ENCODE results near the gene ZNF613. TPM values are rescaled to one million over a fixed set of nuclear protein-coding genes. Genes with fewer than 3 reads are reported as not detected.
A peak's percentile ranks its signal among the peaks of the same experiment; 100 is the strongest.
"Not testable (repeated sequence)": the region's sequence is repeated elsewhere in the genome, so short reads cannot be mapped to it uniquely, and the experiment has no call there.

The ZNF613 gene
- total RNA-seq (2014; rRNA removed; shearing (Covaris generic)): 5.4 and 9.0 TPM in 2 replicates
- 1.8 and 2.5 TPM in 2 replicates for polyA plus RNA-seq (2015; cell fraction: cytosol; rRNA removed)
- 1.8 and 5.1 TPM in 2 replicates for polyA plus RNA-seq (2015; cell fraction: nucleus; rRNA removed)

GRCh38 chr19:51926784-51927741, at the start of gene ZNF613:
ZNF613 (plus strand) TSS chr19:51927472; CDS start chr19:51936221, 8,749 bp downstream.
- peak; percentile 83 for DNase-seq (ENCODE audit: low read depth)

GRCh38 chr19:51882518-51882917, 44.8 kb upstream of the ZNF613 start:
- no peak for DNase-seq (ENCODE audit: low read depth)

GRCh38 chr19:51884713-51885112, 42.6 kb upstream of the ZNF613 start:
- no peak for DNase-seq (ENCODE audit: low read depth)

GRCh38 chr19:51887522-51888498, 39.5 kb upstream of the ZNF613 start, which contains the start of gene ZNF577:
ZNF577 (minus strand) TSS chr19:51887951; CDS start chr19:51880382, 7,569 bp downstream.
- peak; percentile 80 for DNase-seq (ENCODE audit: low read depth)

GRCh38 chr19:51889934-51890333, 37.3 kb upstream of the ZNF613 start:
- DNase-seq (ENCODE audit: low read depth): no peak

GRCh38 chr19:51891193-51891747, 36.0 kb upstream of the ZNF613 start:
- DNase-seq (ENCODE audit: low read depth): no peak

- DNase-seq (ENCODE audit: low read depth): no peak
Measured at GRCh38 chr19:51901860-51902259, 25.4 kb upstream of the ZNF613 start.

GRCh38 chr19:51903192-51903591, 24.1 kb upstream of the ZNF613 start:
- no peak for DNase-seq (ENCODE audit: low read depth)

GRCh38 chr19:51904331-51905165, 22.7 kb upstream of the ZNF613 start, which contains the start of gene ZNF649:
ZNF649 (minus strand) TSS chr19:51905017; CDS start chr19:51900107, 4,910 bp downstream.
- DNase-seq (ENCODE audit: low read depth): peak; percentile 74

- no peak for DNase-seq (ENCODE audit: low read depth)
Measured at GRCh38 chr19:51905206-51905605, 22.1 kb upstream of the ZNF613 start.

- DNase-seq (ENCODE audit: low read depth): not testable (repeated sequence)
Measured at GRCh38 chr19:51905639-51906038, 21.6 kb upstream of the ZNF613 start.

- not testable (repeated sequence) for DNase-seq (ENCODE audit: low read depth)
Measured at GRCh38 chr19:51906108-51906507, 21.2 kb upstream of the ZNF613 start.

GRCh38 chr19:51907981-51908380, 19.3 kb upstream of the ZNF613 start:
- not testable (repeated sequence) for DNase-seq (ENCODE audit: low read depth)

GRCh38 chr19:51915324-51915867, 11.9 kb upstream of the ZNF613 start:
- no peak for DNase-seq (ENCODE audit: low read depth)

- DNase-seq (ENCODE audit: low read depth): no peak
Measured at GRCh38 chr19:51916167-51916566, 11.1 kb upstream of the ZNF613 start.

GRCh38 chr19:51919606-51920005, 7.7 kb upstream of the ZNF613 start:
- DNase-seq (ENCODE audit: low read depth): no peak

- no peak for DNase-seq (ENCODE audit: low read depth)
Measured at GRCh38 chr19:51921949-51922348, 5.3 kb upstream of the ZNF613 start.

- DNase-seq (ENCODE audit: low read depth): no peak
Measured at GRCh38 chr19:51926426-51926783, 867 bp upstream of the ZNF613 start.

- no peak for DNase-seq (ENCODE audit: low read depth)
Measured at GRCh38 chr19:51927859-51928258, 587 bp downstream of the ZNF613 start.

GRCh38 chr19:51931921-51932320, 4.6 kb downstream of the ZNF613 start:
- DNase-seq (ENCODE audit: low read depth): no peak
